Fibroblast of pulmonary artery (primary cell): ENCODE data around the gene CRYBG1.

Source experiments
- DNase-seq: peaks from one replicate; pipeline ENCODE4 v3.0.0-alpha.2; 2010; ENCODE audit warnings: low read depth
- H3K4me3 ChIP-seq: replicated peaks from 2 replicates; pipeline ENCODE4 v1.5.1; 2011; ENCODE audit warnings: low read depth, mild to moderate bottlenecking, control low read depth, low read length, moderate library complexity
- CTCF ChIP-seq: IDR thresholded peaks from 2 replicates; pipeline ENCODE4 v1.5.1; 2011; ENCODE audit warnings: mild to moderate bottlenecking, control low read depth, low read length, inconsistent platforms; ENCODE audit errors: missing control alignments

CRYBG1 gene

DNA sequence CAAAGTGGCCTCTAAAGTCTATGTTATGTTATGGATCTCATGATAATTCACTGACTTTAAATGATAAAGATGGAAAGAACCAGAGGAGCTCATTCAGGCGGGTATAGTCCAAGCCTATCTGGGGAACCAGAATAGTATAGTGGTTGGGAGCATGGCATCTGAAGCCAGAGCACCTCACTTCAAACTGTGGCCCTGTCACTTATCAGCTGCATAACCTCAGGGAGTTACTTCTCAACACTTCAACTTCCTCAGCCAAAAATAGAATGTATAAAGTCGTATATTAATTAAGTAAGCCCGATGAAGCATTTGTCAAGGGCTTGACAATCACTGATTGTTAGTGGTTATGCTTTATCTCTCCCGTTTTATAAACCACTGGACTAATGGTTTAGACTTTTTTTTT, 156.1 kb downstream of the CRYBG1 start:
- no peak for TF ChIP-seq CTCF
- H3K4me3 ChIP-seq, result no peak overlapping the region

DNA sequence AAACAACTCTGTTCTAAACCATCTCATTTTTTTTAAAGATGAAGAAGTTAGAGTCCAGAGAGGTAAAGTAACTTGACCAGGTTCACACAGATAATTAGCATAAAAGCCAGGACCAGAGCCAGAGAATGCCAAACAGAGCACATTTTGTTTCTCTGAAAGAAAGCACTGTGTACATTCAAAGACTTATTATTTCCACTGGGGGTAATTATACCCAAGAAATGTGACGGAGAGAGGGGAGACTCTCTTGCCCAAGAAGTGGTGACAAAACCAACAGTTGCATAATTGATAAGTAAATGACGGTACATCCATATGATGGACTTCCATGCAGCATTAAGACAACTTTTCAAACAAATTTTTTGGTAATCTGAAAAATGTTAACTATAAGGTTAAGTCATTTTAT, 157.2 kb downstream of the CRYBG1 start:
- no peak for TF ChIP-seq CTCF
- DNase-seq, result no peak
- H3K4me3 ChIP-seq, result no peak overlapping the region

More for the DNA sequence above, 156.1 kb downstream of the CRYBG1 start:
- no peak for DNase-seq

GRCh38 chr6:106518748-106519147, 158.2 kb downstream of the CRYBG1 start:
- no peak overlapping the region for H3K4me3 ChIP-seq
- DNase-seq, result no peak
- TF ChIP-seq CTCF, result no peak

DNA sequence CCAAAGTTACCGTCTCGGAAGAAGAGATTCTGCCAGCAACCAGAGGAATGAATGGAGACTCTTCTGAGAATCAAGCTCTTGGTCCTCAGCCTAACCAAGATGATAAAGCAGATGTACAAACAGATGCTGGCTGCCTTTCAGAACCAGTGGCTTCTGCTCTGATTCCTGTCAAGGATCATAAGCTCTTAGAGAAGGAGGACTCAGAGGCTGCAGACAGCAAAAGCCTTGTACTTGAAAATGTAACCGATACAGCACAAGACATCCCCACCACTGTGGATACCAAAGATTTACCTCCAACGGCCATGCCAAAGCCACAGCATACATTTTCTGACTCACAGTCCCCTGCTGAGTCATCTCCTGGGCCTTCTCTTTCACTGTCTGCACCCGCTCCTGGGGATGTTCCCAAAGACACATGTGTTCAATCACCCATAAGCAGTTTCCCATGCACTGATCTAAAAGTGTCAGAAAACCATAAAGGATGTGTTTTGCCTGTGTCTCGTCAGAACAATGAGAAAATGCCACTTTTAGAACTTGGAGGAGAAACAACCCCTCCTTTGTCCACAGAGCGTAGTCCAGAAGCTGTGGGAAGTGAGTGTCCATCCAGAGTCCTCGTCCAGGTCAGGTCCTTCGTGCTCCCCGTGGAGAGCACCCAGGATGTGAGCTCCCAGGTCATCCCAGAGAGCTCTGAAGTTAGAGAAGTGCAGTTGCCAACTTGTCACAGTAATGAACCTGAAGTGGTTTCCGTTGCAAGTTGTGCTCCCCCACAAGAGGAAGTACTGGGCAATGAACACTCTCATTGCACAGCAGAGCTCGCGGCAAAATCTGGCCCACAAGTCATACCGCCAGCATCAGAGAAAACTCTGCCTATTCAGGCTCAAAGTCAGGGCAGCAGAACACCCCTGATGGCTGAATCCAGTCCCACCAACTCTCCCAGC, 159.2 kb downstream of the CRYBG1 start:
- TF ChIP-seq CTCF, result no peak
- no peak overlapping the region for H3K4me3 ChIP-seq
- peak; percentile 82 for DNase-seq

GRCh38 chr6:106520711-106521401, 160.3 kb downstream of the CRYBG1 start:
- no peak for DNase-seq
- no peak overlapping the region for H3K4me3 ChIP-seq
- TF ChIP-seq CTCF, result no peak

DNA sequence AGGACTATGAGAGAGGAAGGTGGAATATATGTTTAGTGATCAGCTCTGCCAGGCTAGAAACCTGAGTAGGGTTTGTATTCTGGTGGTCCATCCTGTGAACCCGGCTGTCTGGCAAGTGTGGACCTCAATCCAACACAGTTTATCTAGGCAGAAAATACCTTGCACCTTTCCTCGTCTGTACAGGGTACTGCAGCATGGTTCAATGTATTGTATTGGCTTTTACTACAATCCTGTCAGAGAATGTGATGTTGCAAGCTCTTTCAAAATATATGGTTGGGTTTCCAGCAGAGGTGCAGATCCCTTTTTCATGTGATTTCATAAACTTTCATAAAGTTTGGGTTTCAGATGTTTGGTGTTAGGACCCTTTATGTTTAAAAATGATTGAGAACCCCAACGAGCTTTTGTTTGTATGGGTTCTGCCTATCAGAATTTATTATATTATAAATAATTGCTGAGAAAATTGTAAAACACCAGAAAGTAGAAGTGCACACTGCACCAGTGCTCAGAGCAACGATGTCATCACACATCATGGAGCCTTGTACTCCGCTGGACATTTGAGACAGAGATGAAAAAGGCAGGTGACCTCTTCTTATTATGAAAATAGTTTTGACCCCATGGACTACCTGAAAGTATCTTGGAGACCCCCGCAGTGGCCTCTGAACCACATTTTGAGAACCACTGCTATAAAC, 162.2 kb downstream of the CRYBG1 start:
- no peak overlapping the region for H3K4me3 ChIP-seq
- no peak for DNase-seq
- no peak for TF ChIP-seq CTCF
